HG03039 (cell line): Measurements from ENCODE around the gene TMEM220.
"Not testable (repeated sequence)": the region's sequence is repeated elsewhere in the genome, so short reads cannot be mapped to it uniquely, and the experiment has no call there.

ENCODE experiments used
- ATAC-seq: cut with Tn5 transposase; IDR thresholded peaks from one replicate; pipeline ENCODE4 v1.9.1; 2021; ENCODE audit warnings: mild to moderate bottlenecking, moderate library complexity; ENCODE audit not compliant: unreplicated experiment

Gene TMEM220

GRCh38 chr17:10755592-10756127 is 25.8 kb upstream of the TMEM220 start:
- no peak for ATAC-seq

GRCh38 chr17:10754861-10755591 is 25.2 kb upstream of the TMEM220 start:
- no peak for ATAC-seq

GRCh38 chr17:10754109-10754508 is 24.3 kb upstream of the TMEM220 start:
- ATAC-seq, result no peak

GRCh38 chr17:10752696-10753095 is 22.9 kb upstream of the TMEM220 start:
- ATAC-seq, result no peak

GRCh38 chr17:10751563-10751962 is 21.7 kb upstream of the TMEM220 start:
- no peak for ATAC-seq

- no peak for ATAC-seq
Measured at GRCh38 chr17:10750210-10750609, 20.4 kb upstream of the TMEM220 start.

- ATAC-seq, result no peak
Measured at GRCh38 chr17:10748531-10749181, 18.8 kb upstream of the TMEM220 start.

GRCh38 chr17:10745231-10745630 is 15.4 kb upstream of the TMEM220 start:
- no peak for ATAC-seq

- no peak for ATAC-seq
Measured at GRCh38 chr17:10744501-10745000, 14.7 kb upstream of the TMEM220 start.

- ATAC-seq, result no peak
Measured at GRCh38 chr17:10743316-10744009, 13.6 kb upstream of the TMEM220 start.

- no peak for ATAC-seq
Measured at GRCh38 chr17:10742431-10742830, 12.6 kb upstream of the TMEM220 start.

- no peak for ATAC-seq
Measured at GRCh38 chr17:10741416-10742135, 11.8 kb upstream of the TMEM220 start.

GRCh38 chr17:10739386-10739785 is 9.6 kb upstream of the TMEM220 start:
- ATAC-seq, result no peak

GRCh38 chr17:10738521-10739258 is 8.9 kb upstream of the TMEM220 start:
- no peak for ATAC-seq

- ATAC-seq, result no peak
Measured at GRCh38 chr17:10737736-10738135, 7.9 kb upstream of the TMEM220 start.

GRCh38 chr17:10737168-10737622 is 7.4 kb upstream of the TMEM220 start:
- no peak for ATAC-seq

- ATAC-seq, result no peak
Measured at GRCh38 chr17:10735821-10736220, 6.0 kb upstream of the TMEM220 start.

- no peak for ATAC-seq
Measured at GRCh38 chr17:10735251-10735650, 5.4 kb upstream of the TMEM220 start.

GRCh38 chr17:10733666-10734065 is 3.8 kb upstream of the TMEM220 start:
- no peak for ATAC-seq

- ATAC-seq, result not testable (repeated sequence)
Measured at GRCh38 chr17:10732121-10732520, 2.3 kb upstream of the TMEM220 start.
